Esophagus muscularis mucosa (tissue), 3 donors: ENCODE measurements around the gene DCHS2.

Source experiments
- POLR2A ChIP-seq: fragments of 450-650 bp; IDR thresholded peaks from one replicate; pipeline ENCODE4 v1.6.1; 2017; ENCODE audit warnings: antibody characterized with exemption, moderate library complexity, mild to moderate bottlenecking, low read depth
- POLR2AphosphoS5 ChIP-seq, 2 donors: sonication (generic); formaldehyde crosslinking; IDR thresholded peaks; one replicate each; pipeline ENCODE4 v1.6.1; 2017; ENCODE audit warnings: antibody characterized with exemption in 2 of 2
- TF ChIP-seq, protein P1 (sequence below), 3 experiments: fragments of 200-600 bp in 2 of 3; fragments of 450-650 bp in 1 of 3; sonication (generic) in 2 of 3; IDR thresholded peaks; one replicate each; pipeline ENCODE4 v1.5.1; 2017 to 2019; ENCODE audit warnings: antibody characterized with exemption in 3 of 3, mild to moderate bottlenecking in 2 of 3, moderate library complexity in 1 of 3

DNA sequence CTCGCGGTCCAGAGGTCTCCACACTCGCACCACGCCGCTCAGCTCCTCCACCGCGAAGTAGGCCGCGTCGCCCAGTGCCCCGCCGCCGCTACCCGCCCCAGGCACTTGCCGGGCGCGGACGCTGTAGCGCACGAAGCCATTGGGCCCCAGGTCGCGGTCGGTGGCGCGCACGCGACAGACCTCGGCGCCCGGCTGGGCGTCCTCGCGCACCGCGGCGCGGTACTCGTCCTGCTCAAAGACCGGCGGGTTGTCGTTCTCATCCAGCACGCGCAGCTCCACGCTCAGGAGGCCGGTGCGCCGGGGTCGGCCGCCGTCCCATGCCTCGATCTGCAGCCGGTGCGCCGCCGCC, 1.4 kb downstream of the DCHS2 start:
- TF ChIP-seq, protein P1, sequence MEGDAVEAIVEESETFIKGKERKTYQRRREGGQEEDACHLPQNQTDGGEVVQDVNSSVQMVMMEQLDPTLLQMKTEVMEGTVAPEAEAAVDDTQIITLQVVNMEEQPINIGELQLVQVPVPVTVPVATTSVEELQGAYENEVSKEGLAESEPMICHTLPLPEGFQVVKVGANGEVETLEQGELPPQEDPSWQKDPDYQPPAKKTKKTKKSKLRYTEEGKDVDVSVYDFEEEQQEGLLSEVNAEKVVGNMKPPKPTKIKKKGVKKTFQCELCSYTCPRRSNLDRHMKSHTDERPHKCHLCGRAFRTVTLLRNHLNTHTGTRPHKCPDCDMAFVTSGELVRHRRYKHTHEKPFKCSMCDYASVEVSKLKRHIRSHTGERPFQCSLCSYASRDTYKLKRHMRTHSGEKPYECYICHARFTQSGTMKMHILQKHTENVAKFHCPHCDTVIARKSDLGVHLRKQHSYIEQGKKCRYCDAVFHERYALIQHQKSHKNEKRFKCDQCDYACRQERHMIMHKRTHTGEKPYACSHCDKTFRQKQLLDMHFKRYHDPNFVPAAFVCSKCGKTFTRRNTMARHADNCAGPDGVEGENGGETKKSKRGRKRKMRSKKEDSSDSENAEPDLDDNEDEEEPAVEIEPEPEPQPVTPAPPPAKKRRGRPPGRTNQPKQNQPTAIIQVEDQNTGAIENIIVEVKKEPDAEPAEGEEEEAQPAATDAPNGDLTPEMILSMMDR (IDR thresholded peaks at IDR 0.05): no peak
- TF ChIP-seq POLR2A (no peak), POLR2AphosphoS5 (IDR thresholded peaks at IDR 0.05) (no peak)
